Transverse colon (tissue), 4 donors: ENCODE measurements around the gene COP1. TPM values are rescaled to one million over a fixed set of nuclear protein-coding genes. Genes with fewer than 3 reads are reported as not detected.
"Not testable (repeated sequence)": the region's sequence is repeated elsewhere in the genome, so short reads cannot be mapped to it uniquely, and the experiment has no call there.

Experiments
- DNase-seq: peaks from one replicate; pipeline ENCODE4 v3.0.0-alpha.2; 2019
- H3K27ac ChIP-seq, 4 donors: fragments of 200-600 bp; sonication (generic); 2 replicates each; pipeline ENCODE4 v1.5.1; 2016 to 2018; ENCODE audit warnings: inconsistent platforms in 4 of 4
- H3K27me3 ChIP-seq: fragments of 200-600 bp; sonication (generic); 2 replicates; pipeline ENCODE4 v1.5.1; 2017; ENCODE audit warnings: inconsistent platforms
- H3K36me3 ChIP-seq, 4 donors: fragments of 200-600 bp; sonication (generic); 2 replicates each; pipeline ENCODE4 v1.5.1; 2017 to 2019; ENCODE audit warnings: inconsistent platforms in 4 of 4
- H3K4me1 ChIP-seq, 4 donors: fragments of 200-600 bp; sonication (generic); 2 replicates each; pipeline ENCODE4 v1.5.1; 2017 to 2020; ENCODE audit warnings: inconsistent platforms in 4 of 4
- H3K4me3 ChIP-seq, 4 donors: fragments of 200-600 bp; sonication (generic); 1 replicate in 1 of 4; 2 replicates in 3 of 4; pipeline versions ENCODE4 v1.5.1 to v1.6.1; 2017 to 2019; ENCODE audit warnings: inconsistent platforms in 4 of 4
- H3K9me3 ChIP-seq, 2 donors: fragments of 200-600 bp; sonication (generic); 2 replicates each; pipeline ENCODE4 v1.5.1; 2017 to 2019; ENCODE audit warnings: inconsistent platforms in 2 of 2
- CTCF ChIP-seq, 5 experiments: fragments of 200-600 bp in 3 of 5; fragments of 450-650 bp in 2 of 5; sonication (generic) in 3 of 5; IDR thresholded peaks; 1 replicate in 2 of 5; 2 replicates in 3 of 5; pipeline ENCODE4 v1.5.1; 2016 to 2017; ENCODE audit warnings: antibody characterized with exemption in 5 of 5, inconsistent platforms in 3 of 5, mild to moderate bottlenecking in 2 of 5, moderate library complexity in 1 of 5
- EP300 ChIP-seq: sonication (generic); formaldehyde crosslinking; IDR thresholded peaks from one replicate; pipeline ENCODE4 v1.6.1; 2017; ENCODE audit warnings: antibody characterized with exemption, low read depth
- POLR2A ChIP-seq: fragments of 450-650 bp; IDR thresholded peaks from one replicate; pipeline ENCODE4 v1.6.1; 2016; ENCODE audit warnings: antibody characterized with exemption, mild to moderate bottlenecking, moderate library complexity
- POLR2AphosphoS5 ChIP-seq, 3 donors: sonication (generic); formaldehyde crosslinking; IDR thresholded peaks; one replicate each; pipeline ENCODE4 v1.6.1; 2016; ENCODE audit warnings: antibody characterized with exemption in 3 of 3
- WGBS, 2 donors: methylation state at CpG; one replicate each; pipeline ENCODE4 v1.1.5; 2018; ENCODE audit warnings: low coverage in 1 of 2; 5-methylcytosine and 5-hydroxymethylcytosine counted together
- in situ Hi-C, 4 donors: fragments of 200-750 bp; cut with MboI; loops; one replicate each; pipeline versions ENCODE4 v1.15.0 to v1.15.1; 2017; ENCODE audit warnings: low sequenced_read_pairs in 3 of 4, low pct_ligation_motif_present in 1 of 4, low pct_unique_long_range_greater_than_20kb in 1 of 4
- intact Hi-C: fragments of 100-400 bp; cut with DNase I; formaldehyde crosslinking; loops from one replicate; pipeline ENCODE4 v1.15.1; 2023; ENCODE audit warnings: low total_unique reads
- total RNA-seq, 4 donors: library from RNA; depleted of rRNA; stranded (reverse); fragments of >200 nt; gene quantifications; one replicate each; pipeline ENCODE4 v1.1.0, GENCODE V29; 2016

COP1 gene
- total RNA-seq, 4 donors from 2014 or later: 52.3 to 190 (median 109) TPM

- in situ Hi-C loops (no loop called here), intact Hi-C loops (no loop called here)
- 94 to 97% methylated on average over 4 to 5 of the region's 5 CpGs for WGBS, 2 donors
- TF ChIP-seq CTCF (IDR thresholded peaks at IDR 0.05): no peak
- TF ChIP-seq POLR2AphosphoS5 (IDR thresholded peaks at IDR 0.05): no peak
- no peak for TF ChIP-seq EP300
- TF ChIP-seq POLR2A: no peak
- H3K4me3 ChIP-seq: no peak overlapping the region
- no peak overlapping the region for H3K27ac ChIP-seq
- no peak for DNase-seq
- peaks cover 13 to 30% of the 10 kb centered on the region in 2 donors for H3K9me3 ChIP-seq
- no peaks in the 10 kb centered on the region for H3K27me3 ChIP-seq
- peaks cover 0 to 39% (median 19%) of the 10 kb centered on the region in 4 donors for H3K36me3 ChIP-seq
- H3K4me1 ChIP-seq: no peaks in the 10 kb centered on the region
Observed at GRCh38 chr1:176101951-176102642, 105.0 kb downstream of the COP1 start.

- in situ Hi-C loops: no loop called here
- Histone ChIP-seq H3K36me3 (peaks cover 0 to 42% (median 19%) of the 10 kb centered on the region in 4 donors), H3K27ac (no peak overlapping the region), H3K4me1 (no peaks in the 10 kb centered on the region), H3K4me3 (no peak overlapping the region), H3K27me3 (no peaks in the 10 kb centered on the region), H3K9me3 (peaks cover 13 to 30% of the 10 kb centered on the region in 2 donors)
- no peak for DNase-seq
- no peak for TF ChIP-seq CTCF (IDR thresholded peaks at IDR 0.05)
- no peak for TF ChIP-seq EP300
- TF ChIP-seq POLR2AphosphoS5 (IDR thresholded peaks at IDR 0.05): no peak
- no peak for TF ChIP-seq POLR2A
- 90 to 94% methylated on average over 2 of the region's 2 CpGs for WGBS, 2 donors
- intact Hi-C loops: no loop called here
Observed at GRCh38 chr1:176098560-176098959, 108.5 kb downstream of the COP1 start.

GRCh38 chr1:176096015-176096414, 111.1 kb downstream of the COP1 start:
- no peak for DNase-seq
- intact Hi-C loops (no loop called here), in situ Hi-C loops (no loop called here)
- H3K9me3 ChIP-seq: peaks cover 13 to 28% of the 10 kb centered on the region in 2 donors
- TF ChIP-seq CTCF (IDR thresholded peaks at IDR 0.05): no peak
- no peak for TF ChIP-seq POLR2A
- no peak for TF ChIP-seq POLR2AphosphoS5 (IDR thresholded peaks at IDR 0.05)
- TF ChIP-seq EP300: no peak
- H3K27me3 ChIP-seq: no peaks in the 10 kb centered on the region
- peaks cover 0 to 42% (median 17%) of the 10 kb centered on the region in 4 donors for H3K36me3 ChIP-seq
- no peak overlapping the region for H3K27ac ChIP-seq
- WGBS, 2 donors: 94 to 96% methylated on average over 2 to 3 of the region's 3 CpGs
- no peak overlapping the region for H3K4me3 ChIP-seq
- no peaks in the 10 kb centered on the region for H3K4me1 ChIP-seq

- H3K9me3 ChIP-seq: no peaks in the 10 kb centered on the region
- 92 to 96% methylated on average over 1 of the region's 1 CpG for WGBS, 2 donors
- in situ Hi-C loops: no loop called here
Observed at GRCh38 chr1:176090766-176091165, 116.3 kb downstream of the COP1 start.

GRCh38 chr1:176087746-176088145, 119.3 kb downstream of the COP1 start:
- H3K27me3 ChIP-seq, H3K4me3 ChIP-seq, DNase-seq, in situ Hi-C loops, H3K27ac ChIP-seq, H3K9me3 ChIP-seq, intact Hi-C loops, H3K4me1 ChIP-seq: not testable (repeated sequence)
- H3K36me3 ChIP-seq: peaks cover 0 to 11% (median 0%) of the 10 kb centered on the region in 4 donors
- 94 to 96% methylated on average over 3 of the region's 3 CpGs for WGBS, 2 donors

More at GRCh38 chr1:176090766-176091165, 116.3 kb downstream of the COP1 start:
- Histone ChIP-seq H3K4me3 (no peak overlapping the region), H3K27me3 (no peaks in the 10 kb centered on the region), H3K4me1 (no peaks in the 10 kb centered on the region), H3K27ac (no peak overlapping the region), H3K36me3 (peaks cover 0 to under 1% (median 0%) of the 10 kb centered on the region in 4 donors)
- TF ChIP-seq POLR2A (no peak), POLR2AphosphoS5 (IDR thresholded peaks at IDR 0.05) (no peak), CTCF (IDR thresholded peaks at IDR 0.05) (no peak), EP300 (no peak)
- intact Hi-C loops: no loop called here
- DNase-seq: no peak
